Muscle of leg (tissue), 11 donors: ENCODE measurements around the gene PLXDC1. TPM values are rescaled to one million over a fixed set of nuclear protein-coding genes. Genes with fewer than 3 reads are reported as not detected.
A peak's percentile ranks its signal among the peaks of the same experiment; 100 is the strongest.
"Not testable (repeated sequence)": the region's sequence is repeated elsewhere in the genome, so short reads cannot be mapped to it uniquely, and the experiment has no call there.

ENCODE experiments used
- DNase-seq: peaks from one replicate; pipeline ENCODE4 v3.0.0; 2013
- H3K27ac ChIP-seq: one replicate; pipeline ENCODE4 v1.5.1; 2013; ENCODE audit warnings: mild to moderate bottlenecking, low read length, control low read depth
- H3K27me3 ChIP-seq: one replicate; pipeline ENCODE4 v1.6.1; 2013; ENCODE audit warnings: low read length; ENCODE audit not compliant: control insufficient read depth, insufficient read depth
- H3K36me3 ChIP-seq: one replicate; pipeline ENCODE4 v1.6.1; 2013; ENCODE audit warnings: low read length; ENCODE audit not compliant: control insufficient read depth, insufficient read depth
- H3K4me1 ChIP-seq: one replicate; pipeline ENCODE4 v1.6.1; 2013; ENCODE audit warnings: low read length; ENCODE audit not compliant: control insufficient read depth, insufficient read depth
- H3K4me3 ChIP-seq: one replicate; pipeline ENCODE4 v1.5.1; 2013; ENCODE audit warnings: low read length, control low read depth
- H3K9me3 ChIP-seq: replicated peaks from 2 replicates; pipeline ENCODE4 v1.6.1; 2013; ENCODE audit warnings: low read depth, low read length; ENCODE audit not compliant: control insufficient read depth
- WGBS: methylation state at CpG from one replicate; pipeline ENCODE4 v1.1.5; 2013; ENCODE audit warnings: missing lambda C conversion rate; ENCODE audit not compliant: insufficient coverage; 5-methylcytosine and 5-hydroxymethylcytosine counted together
- polyA plus RNA-seq, 8 donors: library from polyadenylated mRNA; unstranded; fragments of 120-200 nt; gene quantifications; one replicate each; pipeline versions ENCODE4 v1.2.1 to v1.2.3, GENCODE V29; 2013; ENCODE audit warnings: inconsistent platforms in 1 of 8, low replicate concordance in 1 of 8; ENCODE audit not compliant: insufficient read length in 8 of 8, insufficient read depth in 1 of 8
- total RNA-seq: library from RNA; stranded (reverse); fragments of 120-200 nt; gene quantifications from one replicate; pipeline ENCODE4 v1.2.4, GENCODE V29; 2013

PLXDC1 gene
- total and polyA plus RNA-seq, 9 donors: 2.0 to 8.7 (median 5.6) TPM

DNA sequence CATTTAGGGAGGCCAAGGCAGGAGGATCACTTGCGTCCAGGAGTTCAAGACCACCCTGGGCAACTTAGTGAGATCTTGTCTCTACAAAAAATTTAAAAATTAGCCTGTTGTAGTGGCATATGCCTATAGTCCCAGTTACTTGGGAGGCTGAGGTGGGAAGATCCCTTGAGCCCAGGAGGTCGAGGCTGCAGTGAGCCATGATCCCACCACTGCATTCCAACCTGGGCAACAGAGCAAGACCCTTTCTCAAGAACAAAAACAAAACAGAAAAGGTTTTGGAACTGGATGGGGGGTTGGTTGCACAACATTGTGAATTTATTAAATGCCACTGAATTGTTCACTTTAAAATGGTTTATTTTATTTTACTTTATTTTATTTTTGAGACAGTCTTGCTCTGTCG lies 21.2 kb downstream of the PLXDC1 start:
- no CpG with 5 or more reads among the region's 3 CpGs for WGBS
- H3K9me3 ChIP-seq: no peaks in the 10 kb centered on the region

DNA sequence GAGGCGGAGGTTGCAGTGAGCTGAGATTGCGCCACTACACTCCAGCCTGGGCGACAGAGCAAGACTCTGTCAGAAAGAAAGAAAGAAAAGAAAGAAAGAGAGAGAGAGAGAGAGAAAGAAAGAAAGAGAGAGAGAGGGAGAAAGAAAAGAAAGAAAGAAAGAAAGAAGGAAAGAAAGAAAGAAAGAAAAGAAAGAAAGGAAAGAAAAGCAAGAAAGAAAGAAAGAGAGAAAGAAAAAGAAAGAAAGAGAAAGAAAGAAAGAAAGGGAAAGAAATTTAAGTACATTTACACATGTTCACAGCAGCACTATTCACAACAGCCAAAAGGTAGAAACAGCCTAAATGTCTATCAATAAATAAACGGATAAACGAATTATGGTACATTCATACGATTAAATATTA lies 21.9 kb downstream of the PLXDC1 start:
- 97% methylated on average over 3 of the region's 6 CpGs for WGBS
- not testable (repeated sequence) for H3K36me3 ChIP-seq, DNase-seq, H3K4me3 ChIP-seq, H3K27me3 ChIP-seq, H3K27ac ChIP-seq, H3K9me3 ChIP-seq
- H3K4me1 ChIP-seq: peaks cover 10% of the 10 kb centered on the region

More for the DNA sequence above, 21.2 kb downstream of the PLXDC1 start:
- no peak for DNase-seq
- Histone ChIP-seq H3K27me3 (no peaks in the 10 kb centered on the region), H3K4me3 (no peak overlapping the region), H3K27ac (no peak overlapping the region), H3K4me1 (peaks cover 17% of the 10 kb centered on the region), H3K36me3 (no peaks in the 10 kb centered on the region)

DNA sequence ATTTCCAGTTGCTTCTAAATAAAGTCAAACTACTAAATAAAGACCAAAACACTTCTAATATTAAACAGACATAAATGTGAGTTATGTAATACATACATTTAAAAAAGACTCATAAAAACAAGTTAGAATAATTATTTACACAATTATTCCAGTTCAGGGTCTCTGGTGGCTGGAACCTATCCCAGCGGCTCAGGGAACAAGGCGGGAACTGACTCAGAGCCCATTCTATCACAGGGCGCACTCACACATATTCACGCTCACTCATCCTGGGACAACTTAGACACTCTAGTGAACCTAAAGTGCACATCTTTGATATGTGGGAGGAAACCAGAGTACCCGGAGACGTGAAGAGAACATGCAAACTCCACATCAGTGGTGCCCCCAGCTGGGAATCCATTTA lies 25.0 kb downstream of the PLXDC1 start:
- peak; percentile 49 for DNase-seq
- no peak overlapping the region for H3K4me3 ChIP-seq
- no peak overlapping the region for H3K27ac ChIP-seq
- no peaks in the 10 kb centered on the region for H3K4me1 ChIP-seq
- H3K27me3 ChIP-seq: no peaks in the 10 kb centered on the region
- no peaks in the 10 kb centered on the region for H3K36me3 ChIP-seq
- 0% methylated on average over 1 of the region's 6 CpGs for WGBS
- H3K9me3 ChIP-seq: no peaks in the 10 kb centered on the region

- WGBS: 90% methylated on average over 1 of the region's 2 CpGs
- H3K27me3 ChIP-seq: no peaks in the 10 kb centered on the region
- no peaks in the 10 kb centered on the region for H3K36me3 ChIP-seq
- no peaks in the 10 kb centered on the region for H3K4me1 ChIP-seq
- no peak overlapping the region for H3K27ac ChIP-seq
- H3K4me3 ChIP-seq: no peak overlapping the region
- no peak for DNase-seq
- no peaks in the 10 kb centered on the region for H3K9me3 ChIP-seq
Observed at GRCh38 chr17:39125143-39125875, 26.1 kb downstream of the PLXDC1 start.

DNA sequence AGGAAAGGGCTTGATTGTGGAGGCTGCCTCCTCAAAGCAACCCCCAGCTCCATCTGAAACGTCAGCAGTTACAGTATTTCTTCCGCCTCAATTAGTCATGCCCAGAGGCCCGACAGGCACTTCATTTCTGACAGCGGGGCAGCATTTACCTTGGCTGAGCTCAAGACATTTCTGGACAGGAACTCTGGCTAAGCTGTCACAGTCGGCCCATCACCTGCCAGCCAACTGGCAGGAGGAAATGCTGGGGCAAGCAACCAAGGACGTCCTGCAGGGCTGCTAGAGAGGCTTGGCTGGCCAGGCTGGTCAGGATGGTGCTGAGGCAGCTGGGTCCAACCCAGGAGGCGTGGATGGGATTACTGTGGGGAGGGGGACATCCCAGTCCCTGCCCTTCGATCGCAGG lies 27.8 kb downstream of the PLXDC1 start:
- no peaks in the 10 kb centered on the region for H3K4me1 ChIP-seq
- H3K4me3 ChIP-seq: no peak overlapping the region
- 78% methylated on average over 7 of the region's 9 CpGs for WGBS
- H3K9me3 ChIP-seq: no peaks in the 10 kb centered on the region
- H3K36me3 ChIP-seq: no peaks in the 10 kb centered on the region
- DNase-seq: no peak
- no peak overlapping the region for H3K27ac ChIP-seq
- H3K27me3 ChIP-seq: no peaks in the 10 kb centered on the region

DNA sequence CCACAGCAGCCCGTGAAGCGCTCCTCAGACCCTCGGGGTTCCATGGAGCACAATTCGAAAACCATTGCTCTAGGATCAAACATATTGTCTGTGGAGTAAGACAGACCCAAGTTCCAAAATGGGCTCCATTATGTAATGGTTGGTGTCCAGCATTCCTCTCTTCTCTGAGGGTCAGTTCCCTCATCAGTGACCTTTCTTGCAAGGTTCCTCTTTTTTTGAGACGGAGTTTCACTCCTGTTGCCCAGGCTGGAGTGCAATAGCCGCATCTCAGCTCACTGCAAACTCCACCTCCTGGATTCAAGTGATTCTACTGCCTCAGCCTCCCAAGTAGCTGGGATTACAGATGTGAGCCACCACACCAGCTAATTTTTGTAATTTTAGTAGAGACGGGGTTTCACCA lies 28.4 kb downstream of the PLXDC1 start:
- no peak overlapping the region for H3K4me3 ChIP-seq
- DNase-seq: no peak
- H3K27ac ChIP-seq: no peak overlapping the region
- 100% methylated on average over 1 of the region's 7 CpGs for WGBS
- H3K9me3 ChIP-seq: no peaks in the 10 kb centered on the region
- no peaks in the 10 kb centered on the region for H3K36me3 ChIP-seq
- no peaks in the 10 kb centered on the region for H3K27me3 ChIP-seq
- H3K4me1 ChIP-seq: no peaks in the 10 kb centered on the region

DNA sequence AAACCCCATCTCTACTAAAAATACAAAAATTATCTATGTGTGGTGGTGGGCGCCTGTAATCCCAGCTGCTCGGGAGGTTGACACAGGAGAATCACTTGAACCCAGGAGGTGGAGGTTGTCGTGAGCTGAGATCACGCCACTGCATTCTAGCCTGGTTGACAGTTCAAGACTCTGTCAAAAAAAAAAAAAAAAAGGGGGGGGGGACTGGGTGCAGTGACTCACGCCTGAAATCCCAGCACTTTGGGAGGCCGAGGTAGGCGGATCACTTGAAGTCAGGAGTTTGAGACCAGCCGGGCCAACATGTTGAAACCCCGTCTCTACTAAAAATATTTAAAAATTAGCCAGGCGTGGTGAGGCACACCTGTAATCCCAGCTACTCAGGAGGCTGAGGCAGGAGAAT lies 29.5 kb downstream of the PLXDC1 start:
- not testable (repeated sequence) for H3K9me3 ChIP-seq, H3K27me3 ChIP-seq, H3K27ac ChIP-seq, H3K4me1 ChIP-seq, DNase-seq, H3K36me3 ChIP-seq, H3K4me3 ChIP-seq
- 87% methylated on average over 2 of the region's 10 CpGs for WGBS

DNA sequence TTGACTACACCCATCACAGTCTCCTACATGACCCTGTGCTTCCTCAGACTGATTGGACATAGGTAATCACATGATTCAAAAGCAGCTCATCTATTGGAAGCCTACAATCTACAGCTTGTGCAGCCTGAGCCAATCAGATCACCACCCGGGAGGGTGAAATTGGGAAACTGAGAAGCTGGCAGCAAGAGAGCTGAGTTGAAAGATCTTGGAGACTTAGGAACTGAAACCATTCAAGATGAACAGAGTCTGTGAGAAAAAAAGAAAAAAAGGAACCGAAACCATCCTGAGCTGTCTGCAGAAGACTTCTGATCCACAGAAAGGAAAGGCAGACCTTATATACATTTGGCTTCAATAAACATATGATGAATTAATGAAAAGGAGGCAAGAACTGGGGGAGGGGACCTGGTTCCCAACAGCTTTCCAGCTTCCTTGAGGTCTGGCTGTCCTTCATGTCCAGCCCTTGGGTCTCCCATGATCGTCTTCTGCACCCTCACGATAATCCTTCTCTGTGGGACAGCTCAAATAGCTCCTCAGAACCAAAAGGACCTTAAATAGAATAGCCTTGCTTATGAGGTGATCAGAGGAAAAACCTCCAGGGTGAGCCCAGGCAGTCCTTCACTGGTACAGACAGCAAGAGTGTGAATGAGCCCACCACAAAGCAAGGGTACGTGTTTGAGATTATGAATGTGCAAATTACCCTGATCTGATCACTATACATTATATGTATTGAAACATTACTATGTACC lies 32.6 kb downstream of the PLXDC1 start:
- peak; percentile 76 for DNase-seq
- no CpG with 5 or more reads among the region's 5 CpGs for WGBS
- H3K36me3 ChIP-seq: no peaks in the 10 kb centered on the region
- no peaks in the 10 kb centered on the region for H3K27me3 ChIP-seq
- H3K27ac ChIP-seq: no peak overlapping the region
- H3K4me1 ChIP-seq: peaks cover 11% of the 10 kb centered on the region
- H3K4me3 ChIP-seq: no peak overlapping the region
- H3K9me3 ChIP-seq: no peaks in the 10 kb centered on the region

- WGBS: no CpG with 5 or more reads among the region's 3 CpGs
- H3K4me3 ChIP-seq: no peak overlapping the region
- DNase-seq: no peak
- no peaks in the 10 kb centered on the region for H3K36me3 ChIP-seq
- H3K4me1 ChIP-seq: peaks cover 11% of the 10 kb centered on the region
- H3K27me3 ChIP-seq: peaks cover 4% of the 10 kb centered on the region
- no peaks in the 10 kb centered on the region for H3K9me3 ChIP-seq
- no peak overlapping the region for H3K27ac ChIP-seq
Observed at GRCh38 chr17:39116224-39116623, 35.2 kb downstream of the PLXDC1 start.

GRCh38 chr17:39115135-39115534 lies 36.3 kb downstream of the PLXDC1 start:
- no peaks in the 10 kb centered on the region for H3K9me3 ChIP-seq
- H3K27me3 ChIP-seq: peaks cover 4% of the 10 kb centered on the region
- H3K4me1 ChIP-seq: peaks cover 11% of the 10 kb centered on the region
- no peak for DNase-seq
- WGBS: 19% methylated on average over 4 of the region's 5 CpGs
- no peak overlapping the region for H3K4me3 ChIP-seq
- no peaks in the 10 kb centered on the region for H3K36me3 ChIP-seq
- peak overlapping the region; percentile 42 for H3K27ac ChIP-seq
